Measurements from ENCODE around the gene ARHGEF6. TPM values are rescaled to one million over a fixed set of nuclear protein-coding genes. Genes with fewer than 3 reads are reported as not detected.

Gene ARHGEF6
- total RNA-seq (2022; extraction: Qiagen RNA extraction; ENCODE audit: low read depth), result 0.12 to 0.22 TPM (median 0.18 TPM) in 5 replicates

GRCh38 chrX:136780763-136781162 is at the start of gene ARHGEF6:
TSS of gene ARHGEF6 (minus strand) at chrX:136780932. CDS start at chrX:136780882, 50 bp downstream.

GRCh38 chrX:136647677-136648360 is 132.9 kb downstream of the ARHGEF6 start, which contains the start of gene CD40LG:
TSS of gene CD40LG (plus strand) at chrX:136648158. CDS start at chrX:136648249, 91 bp downstream.

Other genes with a start within 250 kb of the ARHGEF6 start
- gene VGLL1, start 248.7 kb downstream of the ARHGEF6 start, total RNA-seq (2022; extraction: Qiagen RNA extraction; ENCODE audit: low read depth), result not detected in 5 replicates
- gene CD40LG, start 132.8 kb downstream of the ARHGEF6 start, total RNA-seq (2022; extraction: Qiagen RNA extraction; ENCODE audit: low read depth), result not detected in 5 replicates
- 228 to 332 TPM (median 238 TPM) in 5 replicates for gene RBMX, start 99.8 kb upstream of the ARHGEF6 start, total RNA-seq (2022; extraction: Qiagen RNA extraction; ENCODE audit: low read depth)

Data from A549 treated with DMSO at 1 μM for 4 hours (cell line).